T-helper 2 cell treated with Interferon-gamma antibody and Interleukin-4, amounts not matched to agents 5 μg/mL and 100 μg/mL, for 36 hours (primary cell): ENCODE measurements around the gene PPP1R8.
"Not testable (repeated sequence)": the region's sequence is repeated elsewhere in the genome, so short reads cannot be mapped to it uniquely, and the experiment has no call there.

ENCODE experiments used
- DNase-seq: peaks from one replicate; pipeline ENCODE4 v3.0.0; 2021; ENCODE audit warnings: low spot score
- H3K27ac Mint-ChIP-seq: one replicate; pipeline ENCODE4 v1.8.0; 2021; ENCODE audit warnings: mild to moderate bottlenecking, mixed read lengths
- H3K27me3 Mint-ChIP-seq: one replicate; pipeline ENCODE4 v1.8.0; 2021; ENCODE audit warnings: low read depth, mixed read lengths
- H3K36me3 Mint-ChIP-seq: one replicate; pipeline ENCODE4 v1.8.0; 2021; ENCODE audit warnings: low read depth, mixed read lengths
- H3K4me1 Mint-ChIP-seq: one replicate; pipeline ENCODE4 v1.8.0; 2021; ENCODE audit warnings: low read depth, mixed read lengths
- H3K4me3 Mint-ChIP-seq: one replicate; pipeline ENCODE4 v1.8.0; 2022; ENCODE audit warnings: mild to moderate bottlenecking, moderate library complexity, mixed read lengths
- H3K9me3 Mint-ChIP-seq: one replicate; pipeline ENCODE4 v1.8.0; 2021; ENCODE audit warnings: mixed read lengths

PPP1R8 gene

DNA sequence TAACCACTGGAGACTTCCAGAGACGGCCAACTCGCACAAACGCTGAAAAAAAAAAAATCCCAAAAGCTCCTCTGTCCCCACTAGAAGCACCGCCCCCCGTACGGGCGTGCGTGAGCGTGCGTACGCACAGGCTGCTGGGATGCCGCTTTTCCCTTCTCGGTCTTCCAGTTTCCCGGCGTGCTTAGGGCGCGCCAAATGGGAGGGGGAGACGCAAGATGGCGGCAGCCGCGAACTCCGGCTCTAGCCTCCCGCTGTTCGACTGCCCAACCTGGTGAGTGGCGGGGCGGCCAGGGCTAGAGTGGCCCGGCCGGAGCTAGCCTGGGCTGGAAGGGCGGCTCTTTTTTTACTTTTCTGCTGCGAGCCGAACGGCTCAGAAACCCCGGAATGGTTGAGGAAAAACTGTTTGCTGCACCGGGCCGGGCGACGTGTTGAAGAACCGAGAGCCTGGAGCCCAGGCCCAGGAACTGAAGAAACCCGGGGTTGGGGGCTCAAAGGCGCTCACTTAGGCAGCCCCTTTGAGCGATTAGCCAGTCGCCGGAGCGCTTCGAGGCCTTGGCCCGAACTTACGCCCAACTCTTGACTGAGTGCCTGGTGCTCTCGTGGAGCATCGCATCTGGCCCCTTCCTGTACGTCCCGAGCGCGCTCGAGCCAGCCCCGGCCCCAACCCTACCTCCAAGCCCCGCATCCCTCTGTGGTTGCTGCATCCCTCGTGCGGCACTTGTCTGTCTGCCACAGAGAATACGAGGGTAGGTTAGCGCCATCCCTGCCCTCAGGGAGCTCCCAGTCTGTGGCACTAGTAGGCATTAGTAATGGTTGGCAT lies at the start of gene PPP1R8:
TSS of gene PPP1R8 (plus strand) at position 162 of the 820 bp plus-strand sequence. CDS start at position 216, 54 bp downstream.
- peak within 1 kb of the TSS; percentile 97 for H3K4me3 Mint-ChIP-seq
- peak; percentile 90 for DNase-seq
- no peaks in the 10 kb centered on the region for H3K9me3 Mint-ChIP-seq
- H3K36me3 Mint-ChIP-seq = peaks cover 16% of the 10 kb centered on the region
- H3K27me3 Mint-ChIP-seq = no peaks in the 10 kb centered on the region
- H3K4me1 Mint-ChIP-seq = peaks cover 23% of the 10 kb centered on the region
- H3K27ac Mint-ChIP-seq = peak within 1 kb of the TSS; percentile 90

- no peaks in the 10 kb centered on the region for H3K9me3 Mint-ChIP-seq
- H3K4me3 Mint-ChIP-seq = no peak overlapping the region
- H3K36me3 Mint-ChIP-seq = peaks cover 4% of the 10 kb centered on the region
- peaks cover 7% of the 10 kb centered on the region for H3K4me1 Mint-ChIP-seq
- DNase-seq = no peak
- no peak overlapping the region for H3K27ac Mint-ChIP-seq
- H3K27me3 Mint-ChIP-seq = no peaks in the 10 kb centered on the region
Observed at GRCh38 chr1:27782950-27783349, 47.6 kb upstream of the PPP1R8 start.

- H3K4me1 Mint-ChIP-seq = peaks cover 5% of the 10 kb centered on the region
- no peak overlapping the region for H3K27ac Mint-ChIP-seq
- H3K36me3 Mint-ChIP-seq = peaks cover 8% of the 10 kb centered on the region
Observed at GRCh38 chr1:27784700-27785099, 45.9 kb upstream of the PPP1R8 start.

GRCh38 chr1:27785781-27786455 lies 44.7 kb upstream of the PPP1R8 start:
- Mint-ChIP-seq H3K36me3 (peaks cover 14% of the 10 kb centered on the region), H3K9me3 (no peaks in the 10 kb centered on the region), H3K27ac (no peak overlapping the region), H3K4me1 (peaks cover 5% of the 10 kb centered on the region), H3K4me3 (no peak overlapping the region), H3K27me3 (no peaks in the 10 kb centered on the region)
- no peak for DNase-seq

More at GRCh38 chr1:27784700-27785099, 45.9 kb upstream of the PPP1R8 start:
- no peak for DNase-seq
- Mint-ChIP-seq H3K27me3 (no peaks in the 10 kb centered on the region), H3K9me3 (no peaks in the 10 kb centered on the region), H3K4me3 (no peak overlapping the region)

DNA sequence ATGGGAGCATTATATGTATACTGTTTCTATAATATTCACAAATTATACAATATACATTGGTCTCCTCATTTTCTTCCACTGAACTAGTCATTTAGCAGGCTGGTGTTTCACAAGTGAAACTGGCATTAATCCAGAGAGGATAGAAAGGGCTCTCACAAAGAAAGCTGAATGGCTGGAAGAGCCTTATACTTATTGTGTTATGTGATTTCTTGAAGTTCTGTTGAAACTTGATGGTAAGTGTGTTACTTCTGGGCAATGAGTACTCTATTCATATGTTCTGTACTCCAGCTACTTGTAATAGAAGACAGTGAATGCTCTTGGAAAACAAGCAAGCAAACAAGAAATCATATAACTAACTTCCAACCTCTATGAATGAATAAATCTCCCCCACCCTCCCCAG lies 42.7 kb upstream of the PPP1R8 start:
- H3K4me3 Mint-ChIP-seq = no peak overlapping the region
- DNase-seq = no peak
- H3K27me3 Mint-ChIP-seq = no peaks in the 10 kb centered on the region
- H3K4me1 Mint-ChIP-seq = peaks cover 5% of the 10 kb centered on the region
- no peaks in the 10 kb centered on the region for H3K9me3 Mint-ChIP-seq
- peaks cover 16% of the 10 kb centered on the region for H3K36me3 Mint-ChIP-seq
- no peak overlapping the region for H3K27ac Mint-ChIP-seq

DNA sequence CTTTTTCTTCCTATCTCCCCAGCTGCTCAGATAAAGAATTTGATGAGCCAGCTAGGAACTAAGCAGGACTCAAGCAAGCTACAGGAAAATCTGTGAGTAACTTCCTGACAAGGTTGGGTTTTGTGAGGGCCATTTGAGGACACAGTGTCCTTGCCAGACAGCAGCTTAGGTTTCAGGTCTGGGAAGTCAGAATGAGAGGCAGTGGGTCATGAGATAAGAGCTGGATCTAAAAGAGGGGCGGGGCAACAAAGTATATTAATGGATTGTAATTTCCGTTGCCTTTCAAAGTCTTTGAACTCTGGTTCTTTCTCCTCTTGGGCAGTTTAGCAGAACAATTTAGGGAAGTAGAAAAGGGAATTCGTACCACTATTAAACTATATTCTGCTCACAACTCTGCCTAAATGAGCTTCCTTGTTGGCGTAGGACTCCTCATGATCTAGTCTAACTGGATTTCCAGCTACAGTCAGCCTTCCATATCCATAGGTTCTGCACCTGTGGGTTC lies 41.0 kb upstream of the PPP1R8 start:
- peaks cover 25% of the 10 kb centered on the region for H3K36me3 Mint-ChIP-seq
- H3K4me3 Mint-ChIP-seq = no peak overlapping the region
- no peaks in the 10 kb centered on the region for H3K9me3 Mint-ChIP-seq
- H3K27ac Mint-ChIP-seq = no peak overlapping the region
- H3K4me1 Mint-ChIP-seq = peaks cover 3% of the 10 kb centered on the region
- H3K27me3 Mint-ChIP-seq = no peaks in the 10 kb centered on the region
- DNase-seq = no peak

DNA sequence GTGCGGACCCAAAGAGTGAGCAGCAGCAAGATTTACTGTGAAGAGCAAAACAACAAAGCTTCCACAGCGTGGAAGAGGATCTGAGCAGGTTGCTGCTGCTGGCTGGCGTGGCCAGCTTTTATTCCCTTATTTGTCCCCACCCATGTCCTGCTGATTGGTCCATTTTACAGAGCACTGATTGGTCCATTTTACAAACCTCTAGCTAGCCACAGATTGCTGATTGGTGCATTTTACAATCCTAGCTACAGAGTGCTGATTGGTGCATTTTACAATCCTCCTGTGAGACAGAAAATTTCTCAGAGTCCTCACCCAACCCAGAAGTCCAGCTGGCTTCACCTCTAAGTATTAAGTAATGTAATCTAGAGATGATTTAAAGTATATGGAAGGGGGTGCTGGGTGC lies 40.3 kb upstream of the PPP1R8 start:
- H3K27ac Mint-ChIP-seq, DNase-seq, H3K4me1 Mint-ChIP-seq, H3K27me3 Mint-ChIP-seq, H3K4me3 Mint-ChIP-seq, H3K9me3 Mint-ChIP-seq: not testable (repeated sequence)
- H3K36me3 Mint-ChIP-seq = peaks cover 28% of the 10 kb centered on the region

DNA sequence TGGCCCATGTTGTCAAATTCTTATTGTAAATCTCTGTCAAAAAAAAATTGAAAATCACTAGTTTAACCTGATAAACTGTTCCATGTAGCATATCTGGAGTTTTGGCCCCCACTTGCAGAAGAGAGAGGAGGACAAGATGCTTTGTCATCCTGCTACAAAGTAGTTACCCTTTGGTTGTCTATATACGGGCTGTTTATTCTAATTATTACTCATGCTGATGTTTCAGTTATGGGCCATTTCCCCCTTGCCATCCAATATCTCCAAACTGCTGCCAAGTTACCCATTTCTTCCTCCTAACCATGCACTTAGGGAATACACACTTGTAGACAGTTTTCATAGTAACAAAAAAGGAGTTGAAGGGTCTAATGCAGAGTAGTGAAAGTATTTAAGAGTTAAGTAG lies 35.0 kb upstream of the PPP1R8 start:
- Mint-ChIP-seq H3K27me3 (no peaks in the 10 kb centered on the region), H3K4me1 (peaks cover 3% of the 10 kb centered on the region), H3K9me3 (no peaks in the 10 kb centered on the region), H3K36me3 (peaks cover 37% of the 10 kb centered on the region), H3K4me3 (no peak overlapping the region), H3K27ac (no peak overlapping the region)
- DNase-seq = no peak

DNA sequence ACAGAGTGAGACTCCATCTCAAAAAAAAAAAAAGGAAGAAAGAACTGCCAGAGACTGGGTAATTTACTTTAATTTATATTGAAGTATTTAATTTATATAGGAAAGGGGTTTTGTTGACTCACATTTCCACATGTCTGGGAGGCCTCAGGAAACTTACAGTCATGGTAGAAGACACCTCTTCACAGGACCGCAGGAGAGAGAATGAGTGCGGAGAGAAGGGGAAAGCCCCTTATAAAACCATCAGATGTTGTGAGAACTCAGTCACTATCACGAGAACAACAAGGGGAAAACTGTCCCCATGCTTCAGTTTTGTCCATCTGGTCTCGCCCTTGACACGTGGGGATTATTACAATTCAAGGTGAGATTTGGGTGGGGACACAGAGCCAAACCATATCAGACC lies 25.8 kb upstream of the PPP1R8 start:
- no peak overlapping the region for H3K4me3 Mint-ChIP-seq
- no peaks in the 10 kb centered on the region for H3K9me3 Mint-ChIP-seq
- H3K27ac Mint-ChIP-seq = no peak overlapping the region
- no peak for DNase-seq
- no peaks in the 10 kb centered on the region for H3K4me1 Mint-ChIP-seq
- H3K27me3 Mint-ChIP-seq = no peaks in the 10 kb centered on the region
- H3K36me3 Mint-ChIP-seq = peaks cover 35% of the 10 kb centered on the region

DNA sequence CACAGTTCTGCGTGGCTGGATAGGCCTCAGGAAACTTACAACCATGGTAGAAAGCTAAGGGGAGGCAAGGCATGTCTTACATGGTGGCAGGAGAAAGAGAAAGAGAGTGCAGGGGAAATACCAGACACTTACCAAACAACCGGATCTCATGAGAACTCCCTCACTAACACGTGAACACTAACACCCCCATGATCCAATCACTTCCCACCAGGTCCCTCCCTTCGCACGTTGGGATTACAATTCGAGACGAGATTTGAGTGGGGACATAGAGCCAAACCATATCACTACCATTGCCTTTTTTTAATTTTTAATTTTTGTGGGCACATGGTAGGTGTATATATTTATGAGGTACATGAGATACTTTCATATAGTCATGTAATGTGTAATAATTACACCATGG lies 23.8 kb upstream of the PPP1R8 start:
- DNase-seq = no peak
- Mint-ChIP-seq H3K4me1 (no peaks in the 10 kb centered on the region), H3K36me3 (peaks cover 34% of the 10 kb centered on the region), H3K9me3 (no peaks in the 10 kb centered on the region), H3K27ac (no peak overlapping the region), H3K4me3 (no peak overlapping the region), H3K27me3 (no peaks in the 10 kb centered on the region)

- H3K36me3 Mint-ChIP-seq = peaks cover 36% of the 10 kb centered on the region
Observed at GRCh38 chr1:27807385-27807784, 23.2 kb upstream of the PPP1R8 start.

GRCh38 chr1:27808131-27808530 lies 22.5 kb upstream of the PPP1R8 start:
- not testable (repeated sequence) for H3K4me1 Mint-ChIP-seq, H3K9me3 Mint-ChIP-seq, DNase-seq, H3K27ac Mint-ChIP-seq, H3K4me3 Mint-ChIP-seq, H3K27me3 Mint-ChIP-seq
- peaks cover 34% of the 10 kb centered on the region for H3K36me3 Mint-ChIP-seq

More at GRCh38 chr1:27807385-27807784, 23.2 kb upstream of the PPP1R8 start:
- Mint-ChIP-seq H3K27me3 (no peaks in the 10 kb centered on the region), H3K27ac (no peak overlapping the region), H3K4me3 (no peak overlapping the region), H3K4me1 (no peaks in the 10 kb centered on the region), H3K9me3 (no peaks in the 10 kb centered on the region)
- DNase-seq = no peak

DNA sequence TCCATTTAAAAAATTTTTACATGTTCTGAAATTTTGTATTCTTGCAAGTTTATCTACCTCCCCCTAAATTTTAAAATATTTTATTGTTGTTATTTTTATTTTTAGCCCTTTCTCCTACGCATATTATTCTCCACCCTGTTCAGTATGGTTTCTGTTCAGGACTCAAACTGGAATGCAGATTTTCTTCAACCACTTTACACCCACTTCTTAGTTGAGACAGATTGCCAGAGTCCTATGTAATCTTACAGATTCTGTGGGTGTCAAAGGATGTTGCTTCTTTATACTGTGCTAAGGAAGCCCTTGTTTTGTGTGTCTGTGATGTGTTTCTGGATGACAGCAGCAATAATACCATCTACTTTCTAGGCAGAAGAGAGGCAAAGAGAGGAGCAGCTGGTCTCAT lies 20.7 kb upstream of the PPP1R8 start:
- Mint-ChIP-seq H3K9me3 (no peaks in the 10 kb centered on the region), H3K4me1 (no peaks in the 10 kb centered on the region), H3K4me3 (no peak overlapping the region), H3K36me3 (peaks cover 33% of the 10 kb centered on the region), H3K27me3 (no peaks in the 10 kb centered on the region), H3K27ac (no peak overlapping the region)
- DNase-seq = no peak

DNA sequence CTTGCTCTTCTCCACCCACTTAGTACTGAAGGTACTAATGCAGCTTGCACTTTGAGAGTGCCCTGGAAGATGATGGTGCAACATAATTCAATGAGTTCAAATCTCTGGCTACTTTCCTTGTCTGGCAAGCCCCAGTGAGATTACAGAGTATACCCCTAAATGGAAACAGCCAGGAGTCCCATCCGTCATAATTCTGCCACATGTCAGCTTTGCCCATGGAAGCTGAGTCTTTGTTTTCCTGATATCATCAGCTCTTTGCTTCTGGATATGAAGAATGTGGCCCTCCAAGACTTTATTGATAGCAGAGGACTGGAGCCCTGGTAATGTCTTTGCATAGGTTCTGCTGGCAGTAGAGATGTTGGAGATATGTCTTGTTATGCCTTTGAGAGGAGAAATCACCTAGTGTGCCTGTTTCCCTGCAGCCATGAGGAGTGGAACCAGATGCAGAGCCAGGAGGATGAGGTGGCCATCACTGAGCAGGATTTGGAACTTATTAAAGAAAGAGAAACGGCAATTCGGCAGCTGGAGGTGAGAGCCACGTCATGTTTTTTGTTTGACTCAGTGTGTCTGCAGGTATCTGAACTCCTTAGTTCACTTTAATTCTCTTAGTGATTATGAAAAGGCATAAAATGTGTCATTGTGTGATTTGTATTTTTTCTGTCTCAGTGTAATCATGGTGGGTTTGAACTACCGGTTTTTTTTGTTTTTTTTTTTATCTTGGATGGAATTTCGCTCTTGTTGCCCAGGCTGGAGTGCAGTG lies 18.7 kb upstream of the PPP1R8 start:
- Mint-ChIP-seq H3K27ac (no peak overlapping the region), H3K4me3 (no peak overlapping the region), H3K9me3 (no peaks in the 10 kb centered on the region), H3K27me3 (no peaks in the 10 kb centered on the region), H3K4me1 (no peaks in the 10 kb centered on the region), H3K36me3 (peaks cover 33% of the 10 kb centered on the region)
- DNase-seq = no peak
